GM18520 (cell line): ENCODE data around the gene NCAPG2.

Experiments used
- ATAC-seq: cut with Tn5 transposase; IDR thresholded peaks from one replicate; pipeline ENCODE4 v1.9.1; 2021; ENCODE audit not compliant: unreplicated experiment

The NCAPG2 gene

GRCh38 chr7:158733775-158734494, 29.3 kb upstream of the NCAPG2 start:
- no peak for ATAC-seq

DNA sequence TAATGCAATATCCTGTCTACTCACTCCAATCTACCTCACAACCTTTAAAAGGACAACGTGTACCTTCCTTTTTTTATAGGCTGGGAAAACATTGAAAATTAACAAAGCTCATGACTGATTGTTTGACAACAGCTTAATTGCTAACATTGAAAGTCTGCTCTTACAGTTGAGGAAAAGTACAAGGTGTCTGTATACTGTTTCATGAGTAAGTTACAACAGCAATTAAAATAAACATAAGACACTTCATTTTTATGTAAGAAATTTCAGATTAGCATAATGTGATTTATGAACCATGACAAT, 28.6 kb upstream of the NCAPG2 start:
- ATAC-seq, result no peak

DNA sequence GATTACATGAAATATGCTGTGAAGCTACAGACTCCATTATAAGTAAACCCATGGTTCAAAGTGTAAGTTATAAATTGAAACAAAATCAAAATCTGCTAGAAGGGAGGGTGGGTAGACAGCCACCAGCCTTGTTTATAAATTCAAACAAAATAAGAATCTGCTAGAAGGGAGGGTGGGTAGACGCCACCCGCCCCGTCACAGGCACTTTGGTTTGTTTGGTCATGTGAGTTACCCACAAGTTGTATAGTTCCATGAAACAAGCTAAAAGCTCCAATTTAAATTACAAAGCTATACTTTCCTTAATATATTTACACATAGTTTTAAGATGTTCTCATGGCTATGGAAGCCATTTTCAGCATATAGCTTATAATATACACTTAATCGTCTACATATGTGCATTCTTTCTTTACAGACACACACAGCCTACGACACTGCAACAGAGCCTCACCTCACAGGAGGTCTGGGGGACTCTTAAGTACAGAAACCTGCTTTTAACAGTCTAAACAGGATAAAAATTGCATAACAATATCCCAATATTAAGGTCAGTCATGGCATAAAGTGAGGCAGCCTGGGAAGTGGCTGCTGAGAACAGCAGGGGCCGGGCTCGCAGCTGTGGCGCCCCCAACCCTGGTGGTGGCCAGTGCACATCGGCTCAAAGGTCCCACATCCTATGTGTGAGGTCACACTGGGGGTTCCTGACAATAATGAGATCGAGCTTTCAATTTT, 28.1 kb upstream of the NCAPG2 start:
- no peak for ATAC-seq

GRCh38 chr7:158731761-158732160, 27.2 kb upstream of the NCAPG2 start:
- no peak for ATAC-seq

GRCh38 chr7:158730383-158731346, 26.1 kb upstream of the NCAPG2 start:
- ATAC-seq, result no peak

- ATAC-seq, result no peak
Observed at GRCh38 chr7:158729646-158730382, 25.2 kb upstream of the NCAPG2 start.

GRCh38 chr7:158728911-158729645, 24.5 kb upstream of the NCAPG2 start:
- ATAC-seq, result no peak

DNA sequence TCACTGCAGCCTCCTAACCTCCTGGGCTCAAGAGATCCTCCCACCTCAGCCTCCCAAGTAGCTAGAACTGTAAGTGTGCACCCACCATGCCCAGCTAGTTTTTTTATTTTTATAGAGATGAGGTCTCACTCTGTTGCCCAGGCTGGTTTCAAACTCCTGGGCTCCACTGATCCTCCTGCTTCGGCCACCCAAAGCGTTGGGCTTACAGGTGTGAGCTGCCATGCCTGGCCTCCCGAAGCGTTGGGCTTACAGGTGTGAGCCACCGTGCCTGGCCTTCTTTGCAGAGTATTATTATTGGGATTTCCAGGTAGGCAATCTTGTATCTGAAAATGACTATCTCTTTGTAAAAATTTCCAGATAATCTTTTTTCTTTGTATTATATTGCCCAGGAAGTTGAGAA, 23.1 kb upstream of the NCAPG2 start:
- ATAC-seq, result no peak

DNA sequence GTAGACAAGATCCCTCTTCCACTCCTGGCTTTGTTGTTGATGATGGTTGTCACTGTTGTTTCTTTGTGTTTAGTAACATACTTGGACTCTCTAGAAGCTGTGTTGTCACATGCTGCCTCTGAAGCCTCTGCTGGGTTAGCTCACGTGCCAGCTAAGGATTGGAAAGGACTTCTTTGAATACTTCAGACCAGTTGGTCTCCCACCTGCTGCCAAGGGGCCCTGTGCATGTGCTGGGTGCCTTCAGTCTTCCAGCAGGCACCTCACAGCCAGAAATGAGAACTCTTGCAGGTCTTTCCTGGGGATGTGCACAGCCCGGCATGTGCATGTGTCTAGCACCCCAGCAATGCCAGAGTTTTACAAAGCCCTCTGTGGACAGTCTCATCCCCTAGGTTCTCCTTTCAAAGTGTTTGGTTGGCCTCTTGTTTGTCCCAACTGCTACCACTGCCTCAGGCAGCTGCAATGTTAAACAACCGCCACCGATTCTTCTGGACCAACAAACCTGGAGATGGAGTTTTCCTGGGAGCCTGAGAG, 21.7 kb upstream of the NCAPG2 start:
- no peak for ATAC-seq

- ATAC-seq, result no peak
Observed at GRCh38 chr7:158725506-158725800, 20.8 kb upstream of the NCAPG2 start.

- no peak for ATAC-seq
Observed at GRCh38 chr7:158724658-158725505, 20.3 kb upstream of the NCAPG2 start.

GRCh38 chr7:158723714-158724385, 19.2 kb upstream of the NCAPG2 start:
- ATAC-seq, result no peak

DNA sequence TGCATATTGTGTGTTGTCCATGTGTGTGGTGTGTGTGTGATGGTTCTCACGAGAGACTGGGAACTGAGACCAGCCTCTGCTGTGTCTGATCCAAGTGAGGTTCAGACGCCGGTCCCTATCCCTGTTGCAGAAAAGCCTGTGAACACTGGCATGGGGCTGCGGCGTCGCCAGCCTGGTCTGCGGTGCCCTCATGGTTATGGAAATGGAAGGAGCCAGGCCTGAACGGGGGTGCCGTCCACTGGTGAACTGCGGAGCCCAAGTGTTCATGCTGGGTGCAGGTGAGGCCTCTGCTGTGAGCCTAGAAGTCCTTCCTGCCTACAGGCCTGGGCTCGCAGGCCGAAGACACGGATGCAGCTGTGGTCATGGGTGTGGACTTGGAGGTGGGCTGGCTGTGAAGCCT, 18.7 kb upstream of the NCAPG2 start:
- ATAC-seq, result no peak

DNA sequence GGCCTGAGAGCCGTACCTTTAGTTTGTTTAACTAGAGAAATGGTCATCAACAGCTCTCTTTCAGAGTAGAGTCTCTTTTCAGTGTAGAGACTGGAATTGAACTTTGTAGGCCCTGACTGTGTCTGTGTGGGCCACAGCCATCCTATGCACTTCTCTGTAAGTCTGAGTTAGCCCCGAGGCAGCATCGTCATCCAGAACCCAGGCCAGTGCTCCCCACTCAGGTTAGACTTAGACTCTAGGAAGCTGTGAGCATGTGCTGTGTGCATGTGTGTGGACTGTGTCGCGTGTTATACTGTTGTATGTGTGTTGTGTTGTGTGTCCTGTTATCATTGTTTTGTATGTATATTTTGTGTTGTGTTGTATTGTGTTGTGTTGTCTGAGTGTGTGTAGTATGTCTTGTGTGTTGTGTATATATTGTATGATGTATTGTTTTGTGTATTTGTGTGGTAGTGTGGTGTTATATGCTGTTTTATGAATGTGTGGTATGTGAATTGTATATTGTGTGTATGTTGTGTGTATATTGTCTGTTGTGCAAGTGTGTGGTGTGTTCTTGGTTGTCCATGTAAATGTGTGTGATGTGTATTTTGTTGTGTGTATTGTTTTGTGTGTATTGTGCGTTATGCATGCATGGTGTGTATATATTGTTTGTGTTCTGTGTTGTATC, 18.1 kb upstream of the NCAPG2 start:
- no peak for ATAC-seq

DNA sequence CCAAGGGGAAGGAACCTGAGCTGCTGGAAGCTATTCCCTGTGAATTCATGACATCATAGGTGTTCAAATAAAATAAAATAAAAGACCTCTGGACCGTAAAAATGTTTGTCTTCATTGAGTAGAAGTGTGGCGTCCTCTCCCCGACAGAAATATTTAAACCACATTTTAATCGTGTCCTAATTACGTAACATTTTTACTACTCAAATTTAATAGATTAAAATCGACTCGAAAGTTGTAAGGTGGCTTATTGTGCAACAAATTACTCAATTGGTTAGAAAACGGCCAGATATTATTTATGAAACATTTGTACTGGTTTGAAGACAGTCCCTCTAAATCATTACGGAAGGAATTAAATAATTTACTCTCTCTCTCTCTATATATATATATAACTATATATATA, 15.5 kb upstream of the NCAPG2 start:
- no peak for ATAC-seq

DNA sequence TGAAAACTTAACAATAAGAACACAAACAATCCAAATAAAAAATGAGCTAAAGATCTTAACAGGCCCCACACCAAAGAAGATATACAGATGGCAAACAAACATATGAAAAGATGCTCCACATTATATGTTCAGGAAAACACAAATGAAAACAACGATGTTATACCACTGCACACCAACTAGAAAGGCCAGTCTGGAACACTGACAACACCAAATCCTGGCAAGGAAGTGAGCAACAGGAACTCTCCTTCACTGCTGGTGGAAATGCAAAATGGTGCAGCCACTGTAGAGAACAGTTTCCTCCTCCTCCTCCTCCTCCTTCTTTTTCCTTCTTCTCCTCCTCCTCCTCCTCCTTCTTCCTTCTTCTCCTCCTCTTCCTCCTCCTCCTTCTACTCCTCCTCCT, 12.2 kb upstream of the NCAPG2 start:
- ATAC-seq, result no peak

GRCh38 chr7:158710651-158711102, 6.1 kb upstream of the NCAPG2 start:
- no peak for ATAC-seq

GRCh38 chr7:158707610-158708009, 3.0 kb upstream of the NCAPG2 start:
- ATAC-seq, result no peak
